ENCODE data around the gene FHL2.
"Not testable (repeated sequence)": the region's sequence is repeated elsewhere in the genome, so short reads cannot be mapped to it uniquely, and the experiment has no call there.

The FHL2 gene

GRCh38 chr2:105337122-105338019 lies 61.5 kb downstream of the FHL2 start, which contains the start of gene C2orf49:
TSS of gene C2orf49 (plus strand) at chr2:105337540. CDS start at chr2:105337588, 48 bp downstream.
- DNase-seq = peak; percentile 82

GRCh38 chr2:105336786-105337121 lies 62.1 kb downstream of the FHL2 start:
- DNase-seq = no peak

GRCh38 chr2:105335469-105335868 lies 63.4 kb downstream of the FHL2 start:
- DNase-seq = no peak

- no peak for DNase-seq
These were observed 64.6 kb downstream of the FHL2 start for GRCh38 chr2:105334211-105334610.

GRCh38 chr2:105330681-105331375 lies 68.0 kb downstream of the FHL2 start:
- no peak for DNase-seq

- peak; percentile 52 for DNase-seq
These were observed 69.0 kb downstream of the FHL2 start, which contains the start of gene TGFBRAP1 for GRCh38 chr2:105329561-105330495. TSS of gene TGFBRAP1 (minus strand) at chr2:105329735. CDS start at chr2:105308301, 21,434 bp downstream.

GRCh38 chr2:105329197-105329554 lies 69.7 kb downstream of the FHL2 start:
- DNase-seq = no peak

GRCh38 chr2:105328281-105329196 lies 70.3 kb downstream of the FHL2 start:
- DNase-seq = peak; percentile 63

GRCh38 chr2:105327690-105328089 lies 71.2 kb downstream of the FHL2 start:
- DNase-seq = no peak

- not testable (repeated sequence) for DNase-seq
These were observed 71.6 kb downstream of the FHL2 start for GRCh38 chr2:105327271-105327670.

- DNase-seq = no peak
These were observed 73.4 kb downstream of the FHL2 start for GRCh38 chr2:105325389-105325963.

GRCh38 chr2:105324732-105325131 lies 74.1 kb downstream of the FHL2 start:
- peak; percentile 55 for DNase-seq

- no peak for DNase-seq
These were observed 74.8 kb downstream of the FHL2 start for GRCh38 chr2:105324101-105324500.

GRCh38 chr2:105323111-105323510 lies 75.7 kb downstream of the FHL2 start:
- DNase-seq = no peak

GRCh38 chr2:105321875-105322646 lies 76.8 kb downstream of the FHL2 start:
- DNase-seq = no peak

- DNase-seq = no peak
These were observed 78.1 kb downstream of the FHL2 start for GRCh38 chr2:105320651-105321215.

GRCh38 chr2:105317937-105318336 lies 80.9 kb downstream of the FHL2 start:
- DNase-seq = peak; percentile 36

GRCh38 chr2:105315314-105315713 lies 83.5 kb downstream of the FHL2 start:
- no peak for DNase-seq

GRCh38 chr2:105313877-105314276 lies 85.0 kb downstream of the FHL2 start:
- no peak for DNase-seq

All from NCI-H226 (cell line).